ENCODE measurements around the gene EFCAB7. TPM values are rescaled to one million over a fixed set of nuclear protein-coding genes. Genes with fewer than 3 reads are reported as not detected.

The EFCAB7 gene
- total and polyA plus RNA-seq, 2 of the 13 experiments (the other 11 are each of a cell fraction or from before 2014, with no cell fraction given): 1.7 to 5.4 TPM

DNA sequence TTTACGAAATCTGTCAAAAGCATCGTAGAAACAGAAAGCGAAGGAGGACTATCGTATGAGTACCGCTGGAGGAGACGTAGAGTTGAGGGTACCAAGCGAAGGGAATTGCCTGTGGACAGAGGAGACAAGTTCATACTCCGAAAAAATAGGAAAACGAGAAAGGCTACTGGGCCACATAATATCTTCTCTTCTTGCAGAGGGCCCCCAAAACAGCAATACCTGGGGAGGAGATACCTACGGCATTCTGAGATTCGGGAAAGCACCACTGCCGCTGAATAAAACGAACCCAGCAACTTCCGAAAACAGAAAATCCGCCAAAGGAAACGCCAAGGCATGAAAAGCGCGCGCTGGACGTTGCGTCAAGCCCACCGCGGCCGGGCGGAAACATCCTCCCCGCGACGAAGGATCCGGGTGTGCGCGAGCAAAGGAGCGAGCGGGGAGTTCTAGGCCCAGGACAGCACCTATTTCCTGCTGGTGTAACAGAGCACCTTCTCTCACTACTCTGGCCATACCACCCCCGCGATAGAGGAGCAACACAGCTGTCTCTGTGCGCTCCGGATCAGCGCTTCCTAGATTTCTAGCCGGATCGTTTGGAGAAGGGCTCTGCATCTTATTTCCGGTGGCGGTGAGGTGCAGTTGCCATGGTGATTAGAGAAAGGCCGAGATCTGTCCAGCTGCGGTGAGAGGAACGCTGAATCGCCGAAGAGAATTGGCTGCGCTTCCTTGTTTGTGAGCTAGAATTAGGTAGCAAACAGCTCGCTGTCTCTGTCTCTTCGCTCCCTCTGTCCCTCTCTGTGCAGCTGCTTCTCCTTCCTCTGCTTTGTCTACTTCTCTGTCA is at the start of gene EFCAB7, which contains the start of gene ITGB3BP (continued):
- 0 out of 2 replicates have a peak, but pooled peaks have one; percentile 23 for TF ChIP-seq ZBTB4 (CRISPR knock-in tag; IDR thresholded peaks at IDR 0.05; ENCODE audit: borderline replicate concordance)
- TF ChIP-seq ZNF343 (CRISPR knock-in tag; IDR thresholded peaks at IDR 0.05): no peak
- TF ChIP-seq KLF6 (CRISPR knock-in tag; IDR thresholded peaks at IDR 0.05): peak; percentile 79; the same call in 1 of the 2 replicates
- no peak for TF ChIP-seq NFE2L1 (CRISPR knock-in tag; IDR thresholded peaks at IDR 0.05; ENCODE audit: borderline replicate concordance)
- TF ChIP-seq, protein P1, sequence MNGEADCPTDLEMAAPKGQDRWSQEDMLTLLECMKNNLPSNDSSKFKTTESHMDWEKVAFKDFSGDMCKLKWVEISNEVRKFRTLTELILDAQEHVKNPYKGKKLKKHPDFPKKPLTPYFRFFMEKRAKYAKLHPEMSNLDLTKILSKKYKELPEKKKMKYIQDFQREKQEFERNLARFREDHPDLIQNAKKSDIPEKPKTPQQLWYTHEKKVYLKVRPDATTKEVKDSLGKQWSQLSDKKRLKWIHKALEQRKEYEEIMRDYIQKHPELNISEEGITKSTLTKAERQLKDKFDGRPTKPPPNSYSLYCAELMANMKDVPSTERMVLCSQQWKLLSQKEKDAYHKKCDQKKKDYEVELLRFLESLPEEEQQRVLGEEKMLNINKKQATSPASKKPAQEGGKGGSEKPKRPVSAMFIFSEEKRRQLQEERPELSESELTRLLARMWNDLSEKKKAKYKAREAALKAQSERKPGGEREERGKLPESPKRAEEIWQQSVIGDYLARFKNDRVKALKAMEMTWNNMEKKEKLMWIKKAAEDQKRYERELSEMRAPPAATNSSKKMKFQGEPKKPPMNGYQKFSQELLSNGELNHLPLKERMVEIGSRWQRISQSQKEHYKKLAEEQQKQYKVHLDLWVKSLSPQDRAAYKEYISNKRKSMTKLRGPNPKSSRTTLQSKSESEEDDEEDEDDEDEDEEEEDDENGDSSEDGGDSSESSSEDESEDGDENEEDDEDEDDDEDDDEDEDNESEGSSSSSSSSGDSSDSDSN (CRISPR knock-in tag; IDR thresholded peaks at IDR 0.05): peak; percentile 87
- TF ChIP-seq ZFX (CRISPR knock-in tag; IDR thresholded peaks at IDR 0.05; ENCODE audit: low read depth): peak; percentile 91
- peak; percentile 89; the same call in 1 of the 2 replicates for TF ChIP-seq SALL2 (CRISPR knock-in tag; IDR thresholded peaks at IDR 0.05)
- TF ChIP-seq CERS6 (CRISPR knock-in tag; IDR thresholded peaks at IDR 0.05): no peak
- TF ChIP-seq AKNA (CRISPR knock-in tag; IDR thresholded peaks at IDR 0.05; ENCODE audit: borderline replicate concordance): no peak
- TF ChIP-seq ZNF788 (CRISPR knock-in tag; IDR thresholded peaks at IDR 0.05; ENCODE audit: borderline replicate concordance): peak; percentile 99
- peak; percentile 83; the same call in 1 of the 2 replicates for TF ChIP-seq SNAPC2 (CRISPR knock-in tag; IDR thresholded peaks at IDR 0.05)
- peak; percentile 63; the same call in 1 of the 2 replicates for TF ChIP-seq RBFOX2 (IDR thresholded peaks at IDR 0.05; ENCODE audit: low read depth, low read length)
- no peak for TF ChIP-seq NFE2 (CRISPR knock-in tag; IDR thresholded peaks at IDR 0.05)
- TF ChIP-seq HOXD1 (CRISPR knock-in tag; IDR thresholded peaks at IDR 0.05): peak; percentile 63; the same call in 1 of the 2 replicates
- TF ChIP-seq, protein P2, sequence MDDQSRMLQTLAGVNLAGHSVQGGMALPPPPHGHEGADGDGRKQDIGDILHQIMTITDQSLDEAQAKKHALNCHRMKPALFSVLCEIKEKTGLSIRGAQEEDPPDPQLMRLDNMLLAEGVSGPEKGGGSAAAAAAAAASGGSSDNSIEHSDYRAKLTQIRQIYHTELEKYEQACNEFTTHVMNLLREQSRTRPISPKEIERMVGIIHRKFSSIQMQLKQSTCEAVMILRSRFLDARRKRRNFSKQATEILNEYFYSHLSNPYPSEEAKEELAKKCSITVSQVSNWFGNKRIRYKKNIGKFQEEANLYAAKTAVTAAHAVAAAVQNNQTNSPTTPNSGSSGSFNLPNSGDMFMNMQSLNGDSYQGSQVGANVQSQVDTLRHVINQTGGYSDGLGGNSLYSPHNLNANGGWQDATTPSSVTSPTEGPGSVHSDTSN (CRISPR knock-in tag; IDR thresholded peaks at IDR 0.05; ENCODE audit: borderline replicate concordance): no peak
